HG02759 (cell line): Measurements from ENCODE around the gene ZNF665.
"Not testable (repeated sequence)": the region's sequence is repeated elsewhere in the genome, so short reads cannot be mapped to it uniquely, and the experiment has no call there.

ENCODE experiments used
- ATAC-seq: cut with Tn5 transposase; IDR thresholded peaks from one replicate; pipeline ENCODE4 v1.9.1; 2021; ENCODE audit warnings: mild to moderate bottlenecking, moderate library complexity; ENCODE audit not compliant: unreplicated experiment

Gene ZNF665

GRCh38 chr19:53158119-53158656 lies 35.0 kb downstream of the ZNF665 start:
- no peak for ATAC-seq

GRCh38 chr19:53157626-53158025 lies 35.5 kb downstream of the ZNF665 start:
- ATAC-seq: no peak

- ATAC-seq: no peak
Observed at GRCh38 chr19:53156850-53157249, 36.3 kb downstream of the ZNF665 start.

GRCh38 chr19:53147645-53148044 lies 45.5 kb downstream of the ZNF665 start:
- no peak for ATAC-seq

- ATAC-seq: no peak
Observed at GRCh38 chr19:53140351-53140750, 52.8 kb downstream of the ZNF665 start.

- no peak for ATAC-seq
Observed at GRCh38 chr19:53136432-53136831, 56.7 kb downstream of the ZNF665 start.

GRCh38 chr19:53132141-53132991 lies 60.8 kb downstream of the ZNF665 start, which contains the start of gene ZNF415:
Gene ZNF415, minus strand, starts transcription at chr19:53132910. Its CDS starts 10,234 bp downstream, at chr19:53122676.
- no peak for ATAC-seq

GRCh38 chr19:53131727-53132126 lies 61.4 kb downstream of the ZNF665 start:
- no peak for ATAC-seq

GRCh38 chr19:53131085-53131590 lies 62.0 kb downstream of the ZNF665 start:
- no peak for ATAC-seq

GRCh38 chr19:53130506-53130905 lies 62.7 kb downstream of the ZNF665 start:
- no peak for ATAC-seq

- ATAC-seq: not testable (repeated sequence)
Observed at GRCh38 chr19:53126733-53127526, 66.2 kb downstream of the ZNF665 start.

- no peak for ATAC-seq
Observed at GRCh38 chr19:53123400-53123799, 69.8 kb downstream of the ZNF665 start.
